Fibroblast of skin of left quadriceps (primary cell): ENCODE measurements around the gene MYO7A.
"Not testable (repeated sequence)": the region's sequence is repeated elsewhere in the genome, so short reads cannot be mapped to it uniquely, and the experiment has no call there.

Experiments
- DNase-seq, 2 experiments: peaks; one replicate each; pipeline ENCODE4 v3.0.0-alpha.2; 2013; ENCODE audit warnings: low read depth in 2 of 2

Gene MYO7A

GRCh38 chr11:77093056-77093891 lies 34.8 kb upstream of the MYO7A start:
- DNase-seq = no peak

DNA sequence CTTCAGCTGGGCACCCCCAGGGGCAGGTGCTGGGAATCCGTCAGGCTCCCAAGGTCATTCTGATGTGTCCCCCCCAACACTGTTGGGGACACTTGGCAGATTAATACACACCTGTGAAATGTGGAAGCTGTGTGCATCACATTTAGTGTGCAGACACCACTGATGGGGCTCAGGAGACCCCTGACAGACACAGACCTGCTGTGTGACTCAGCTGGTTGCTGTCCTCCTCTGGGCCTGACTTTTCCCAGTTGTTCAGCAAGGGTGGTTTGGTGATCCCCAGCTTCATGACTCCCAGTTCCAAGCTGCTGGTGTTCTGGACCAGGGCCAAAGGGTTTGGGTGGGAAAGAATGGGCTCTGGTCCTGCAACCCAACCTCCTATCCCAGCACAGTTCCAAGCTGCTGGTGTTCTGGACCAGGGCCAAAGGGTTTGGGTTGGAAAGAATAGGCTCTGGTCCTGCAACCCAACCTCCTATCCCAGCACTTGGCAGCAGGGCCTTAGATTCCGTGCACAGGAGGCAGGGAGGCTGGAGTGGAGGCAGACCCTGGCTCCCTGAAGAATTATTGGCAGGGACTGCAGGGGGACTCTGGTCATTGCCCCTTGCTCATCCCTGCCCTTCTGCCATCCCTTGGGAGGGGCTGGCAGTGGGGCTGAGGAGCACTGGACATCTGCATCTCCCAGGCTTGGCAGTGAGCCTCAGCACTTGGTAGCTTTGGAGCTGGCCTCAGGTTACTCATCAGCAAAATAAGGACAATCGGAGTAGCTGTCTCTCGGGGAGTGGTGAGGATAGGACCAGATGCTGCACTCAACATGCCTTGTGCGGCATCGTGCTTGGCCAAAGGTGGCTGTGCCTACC lies 33.8 kb upstream of the MYO7A start:
- DNase-seq = no peak

GRCh38 chr11:77094841-77095365 lies 33.1 kb upstream of the MYO7A start:
- no peak for DNase-seq

DNA sequence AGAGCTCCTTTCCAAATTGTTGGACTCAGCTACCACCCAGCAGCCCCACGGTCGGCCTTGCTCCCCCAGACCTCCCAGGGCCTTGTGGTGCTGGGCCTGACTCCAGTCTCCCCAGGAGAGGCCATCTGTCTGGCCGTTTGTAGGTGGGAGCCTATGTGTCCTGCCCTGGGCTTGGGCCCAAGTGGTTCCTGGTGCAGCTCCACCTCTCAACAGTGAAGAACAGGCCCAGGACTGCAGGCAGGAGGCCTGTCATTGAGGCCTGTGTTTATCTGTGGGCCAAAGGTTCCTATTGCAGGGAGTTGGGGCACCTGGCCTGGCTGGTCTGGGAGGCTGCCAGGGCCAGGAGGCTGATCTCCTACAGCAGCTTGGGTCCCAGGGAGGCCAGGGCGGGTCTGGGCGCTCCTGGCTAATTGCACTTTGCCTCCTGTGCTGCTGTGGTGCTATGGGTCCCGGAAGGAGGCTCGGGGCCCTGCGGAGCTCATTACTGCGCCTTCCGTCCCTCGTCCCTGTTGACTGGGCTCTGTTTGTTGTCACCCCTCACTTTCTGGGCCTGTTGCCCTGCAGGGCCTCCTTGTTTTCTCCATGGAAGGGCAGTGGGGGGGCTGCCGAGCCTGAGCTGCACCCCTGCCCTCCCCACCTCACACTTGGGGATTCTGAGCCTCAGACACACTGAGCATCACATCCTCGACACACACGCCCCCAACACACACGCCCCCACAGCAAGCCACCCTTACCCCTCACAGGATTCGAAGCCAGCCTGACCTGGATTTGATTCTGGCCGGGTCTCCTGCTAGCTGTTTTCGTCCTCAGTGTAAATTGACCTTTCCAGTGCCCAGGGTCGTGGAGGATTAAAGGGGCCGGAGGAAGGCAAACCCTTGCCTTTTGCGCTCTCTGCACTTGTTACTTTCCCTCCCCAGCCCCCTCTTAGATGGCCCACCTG lies 32.2 kb upstream of the MYO7A start:
- no peak for DNase-seq

DNA sequence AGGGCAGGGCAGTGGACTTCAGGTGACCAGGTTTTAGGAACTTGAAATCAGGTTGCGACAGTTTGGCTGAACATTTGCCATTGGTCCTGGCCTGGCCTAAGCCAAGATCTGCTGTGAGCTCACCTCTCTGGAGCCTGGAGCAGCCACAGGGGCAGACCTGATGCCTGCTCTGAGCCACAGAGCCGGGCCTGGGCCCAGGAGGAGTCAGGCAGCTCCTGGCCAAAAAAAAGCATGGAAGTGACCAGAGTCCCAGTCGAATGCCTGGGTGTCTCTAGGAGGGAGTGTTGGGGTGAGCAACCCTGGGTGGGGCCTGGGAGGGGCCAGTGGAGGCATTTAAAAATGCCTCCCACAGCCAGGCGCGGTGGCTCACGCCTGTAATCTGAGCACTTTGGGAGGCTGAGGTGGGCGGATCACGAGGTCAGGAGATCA lies 31.4 kb upstream of the MYO7A start:
- DNase-seq = no peak

DNA sequence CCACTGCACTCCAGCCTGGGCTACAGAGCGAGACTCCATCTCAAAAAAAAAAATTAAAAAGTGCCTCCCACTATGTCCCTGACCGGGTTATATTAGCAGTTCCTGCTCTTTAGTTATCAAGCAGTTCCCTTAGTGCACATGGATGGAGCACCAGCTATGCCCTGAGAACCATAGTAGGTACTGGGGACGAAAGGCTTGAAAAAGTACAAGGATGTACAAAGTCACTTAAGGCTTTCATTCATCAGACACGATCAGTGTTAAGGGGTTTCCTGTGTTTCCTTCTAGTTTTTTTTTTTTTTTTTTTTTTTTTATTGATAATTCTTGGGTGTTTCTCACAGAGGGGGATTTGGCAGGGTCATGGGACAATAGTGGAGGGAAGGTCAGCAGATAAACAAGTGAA lies 30.9 kb upstream of the MYO7A start:
- not testable (repeated sequence) for DNase-seq

DNA sequence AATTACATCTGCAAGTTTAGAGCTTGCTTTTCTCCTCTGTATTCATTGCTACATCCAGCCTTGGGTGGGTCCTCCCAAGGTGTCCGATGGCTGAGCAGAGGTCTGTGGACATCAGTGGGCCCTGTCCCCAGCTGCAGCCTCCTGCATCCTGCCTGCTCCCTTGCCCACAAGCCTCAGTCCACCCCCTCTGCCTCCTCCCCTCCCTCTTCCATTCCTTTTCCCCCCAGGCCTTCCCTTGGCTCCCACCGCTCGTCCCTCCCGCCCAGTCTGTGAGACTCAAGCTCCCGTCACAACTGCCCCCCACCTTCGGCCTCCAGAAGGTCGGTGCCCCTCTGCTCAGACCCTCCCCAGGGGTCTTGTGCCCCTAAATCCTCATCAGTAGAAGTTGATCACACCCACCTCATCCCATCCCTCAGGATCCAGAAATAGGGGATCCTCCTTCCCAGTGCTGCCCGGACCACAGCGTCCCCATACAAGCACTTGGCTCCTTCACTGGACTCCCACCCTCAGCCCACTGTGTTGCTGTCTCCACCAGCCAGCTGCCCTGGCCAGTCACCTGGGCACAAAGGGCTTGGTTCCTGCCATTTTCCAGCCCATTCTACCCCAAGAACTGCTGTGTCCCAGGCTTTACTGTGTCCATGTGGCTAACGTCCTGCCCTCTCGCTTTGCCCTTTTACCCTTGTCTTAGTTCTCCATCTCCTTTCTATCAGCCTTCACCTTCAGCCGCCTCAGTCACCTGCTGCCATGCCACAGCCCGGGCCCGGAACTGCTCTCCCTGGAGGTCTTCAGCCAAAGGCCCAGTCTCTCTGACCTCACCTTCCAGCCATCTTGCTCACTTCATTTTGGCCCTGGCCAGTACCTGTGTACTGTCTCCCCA lies 27.6 kb upstream of the MYO7A start:
- no peak for DNase-seq

DNA sequence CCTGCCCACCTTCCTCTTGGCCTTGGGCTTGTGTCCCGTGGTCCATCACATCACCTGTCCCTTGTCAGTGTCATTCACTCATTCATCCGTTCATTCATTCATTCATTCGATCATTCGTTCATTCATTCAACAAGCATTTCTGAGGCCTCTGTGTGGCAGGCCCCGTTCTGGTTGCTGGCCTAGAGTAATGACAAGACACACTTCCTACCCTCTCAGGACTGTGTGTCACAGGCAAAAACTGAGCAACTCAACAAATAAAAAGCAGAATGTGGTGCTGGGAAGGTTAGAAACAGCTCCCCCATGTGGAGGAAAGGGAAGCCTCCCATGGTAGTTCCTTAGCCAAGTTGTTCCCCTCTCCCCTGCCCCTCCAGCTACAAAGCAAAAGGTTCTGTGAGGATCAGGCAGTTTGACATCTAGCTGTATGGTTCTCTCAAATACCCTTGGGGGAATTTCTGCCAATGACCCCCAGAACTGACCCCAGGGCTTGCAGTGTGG lies 27.0 kb upstream of the MYO7A start:
- DNase-seq = no peak

GRCh38 chr11:77102246-77103210 lies 25.5 kb upstream of the MYO7A start, which contains the start of gene OMP:
TSS of gene OMP (plus strand) at chr11:77102840. CDS start at chr11:77102840, 0 bp downstream.
- DNase-seq = no peak

- DNase-seq = no peak
These were observed 24.7 kb upstream of the MYO7A start for GRCh38 chr11:77103319-77103718.

DNA sequence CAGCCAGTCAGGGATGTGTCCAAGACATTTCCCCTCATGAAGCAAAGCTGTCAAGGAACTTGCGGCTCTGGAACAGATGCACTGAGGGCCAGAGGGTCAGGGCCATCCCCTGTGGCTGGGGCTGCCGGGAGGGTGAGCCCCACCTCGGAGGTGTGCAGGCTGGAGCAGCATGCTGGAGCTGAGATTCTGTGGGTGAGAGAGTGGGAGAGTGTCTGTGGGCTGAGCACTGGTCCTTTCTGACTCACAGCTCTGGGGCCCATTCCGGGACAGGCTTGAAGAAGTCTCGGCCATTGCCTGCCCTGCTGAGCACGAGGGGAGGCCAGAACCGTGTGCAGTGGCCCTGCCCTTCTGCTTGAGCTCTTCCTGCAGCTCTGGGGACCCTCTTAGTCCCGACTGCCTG lies 23.3 kb upstream of the MYO7A start:
- no peak for DNase-seq

GRCh38 chr11:77106321-77106720 lies 21.7 kb upstream of the MYO7A start:
- no peak for DNase-seq

- no peak for DNase-seq
These were observed 21.3 kb upstream of the MYO7A start for GRCh38 chr11:77106759-77107158.

DNA sequence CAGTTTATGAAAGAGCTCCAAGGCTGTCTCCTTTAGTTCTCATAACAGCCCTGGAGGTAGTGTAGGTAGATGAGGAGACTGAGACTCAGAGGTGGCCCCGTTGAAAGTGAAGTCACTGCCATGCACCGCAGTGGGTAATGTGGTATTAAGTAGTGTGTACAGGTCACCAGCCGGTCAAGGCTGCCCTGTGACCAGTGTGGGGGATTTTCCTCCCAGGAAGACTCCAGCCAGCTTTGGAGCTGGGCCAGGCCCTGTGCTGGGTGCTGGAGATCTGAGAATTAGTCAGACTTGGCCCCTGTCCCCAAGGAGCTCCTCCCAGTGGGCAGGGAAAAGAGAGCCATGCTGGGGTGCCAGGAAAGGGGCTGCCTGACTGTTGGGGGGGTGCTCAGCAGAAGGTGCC lies 20.1 kb upstream of the MYO7A start:
- DNase-seq = no peak

- no peak for DNase-seq
These were observed 19.6 kb upstream of the MYO7A start for GRCh38 chr11:77108436-77108835.

- DNase-seq = no peak
These were observed 18.6 kb upstream of the MYO7A start for GRCh38 chr11:77109236-77110019.

DNA sequence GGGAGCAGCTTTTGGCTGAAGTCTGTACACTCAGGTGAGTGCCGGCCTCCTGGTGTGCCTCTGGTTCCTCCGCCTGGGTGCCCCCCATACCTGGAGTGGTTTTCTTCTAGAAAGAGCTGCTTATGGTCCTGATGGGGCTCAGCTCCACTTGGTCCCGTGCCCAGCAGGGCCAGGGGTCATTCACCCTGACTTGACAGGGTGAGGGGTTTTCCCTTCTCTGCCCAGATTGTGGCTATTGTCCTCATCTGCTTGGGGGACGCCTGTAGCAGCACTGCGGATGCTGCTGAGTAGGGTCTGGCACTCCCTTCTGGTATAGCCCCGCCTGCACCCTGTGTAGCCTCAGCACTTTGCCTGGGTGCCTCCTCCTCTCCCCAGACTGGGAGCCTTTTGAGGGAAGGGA lies 17.2 kb upstream of the MYO7A start:
- no peak for DNase-seq

DNA sequence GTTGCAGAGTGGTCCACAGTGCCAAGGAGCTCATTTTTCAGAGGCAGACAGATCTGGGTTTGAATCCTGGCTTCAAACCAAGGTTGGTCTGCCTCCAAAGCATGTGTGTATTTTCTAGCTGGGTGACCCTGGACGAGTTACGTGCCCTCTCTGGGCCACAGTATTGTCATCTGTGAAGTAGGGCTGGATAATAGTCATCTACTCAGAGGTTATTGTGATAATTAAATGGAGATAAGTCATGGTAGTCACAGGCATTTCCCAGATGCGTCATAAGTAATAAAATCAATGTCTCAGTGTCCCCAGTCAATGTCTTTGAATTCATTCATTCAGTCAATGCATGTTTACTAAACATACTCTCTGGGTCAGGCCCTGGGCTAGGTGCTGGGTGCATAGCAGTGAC lies 16.8 kb upstream of the MYO7A start:
- no peak for DNase-seq
